Lung (tissue), 12 donors: ENCODE measurements around the gene LRP1B. TPM values are rescaled to one million over a fixed set of nuclear protein-coding genes. Genes with fewer than 3 reads are reported as not detected.

ENCODE experiments used
- ATAC-seq: fragments of 200-7000 bp; cut with Tn5 transposase; one replicate; pipeline ENCODE4 v1.9.1; 2020; ENCODE audit warnings: moderate number of reproducible peaks; ENCODE audit not compliant: insufficient read depth, low FRiP score
- DNase-seq, 3 donors: peaks; one replicate each; pipeline ENCODE4 v3.0.0-alpha.2; 2013 to 2017
- H3K27ac ChIP-seq, 2 donors: one replicate each; pipeline ENCODE4 v1.5.1; 2013; ENCODE audit warnings: mild to moderate bottlenecking in 2 of 2, moderate library complexity in 2 of 2, control low read depth in 1 of 2, inconsistent platforms in 1 of 2, low read depth in 1 of 2, low read length in 1 of 2
- H3K27me3 ChIP-seq, 3 donors: one replicate each; pipeline ENCODE4 v1.5.1; 2013; ENCODE audit warnings: low read length in 2 of 3; ENCODE audit not compliant: control insufficient read depth in 3 of 3, insufficient read depth in 3 of 3
- H3K36me3 ChIP-seq, 4 donors: one replicate each; pipeline ENCODE4 v1.5.1; 2013; ENCODE audit warnings: low read length in 4 of 4, mild to moderate bottlenecking in 1 of 4, moderate library complexity in 1 of 4; ENCODE audit not compliant: control insufficient read depth in 4 of 4, insufficient read depth in 4 of 4
- H3K4me1 ChIP-seq, 5 donors: one replicate each; pipeline ENCODE4 v1.5.1; 2013; ENCODE audit warnings: low read length in 5 of 5, mild to moderate bottlenecking in 2 of 5, moderate library complexity in 1 of 5; ENCODE audit not compliant: control insufficient read depth in 5 of 5, insufficient read depth in 5 of 5
- H3K4me3 ChIP-seq: one replicate; pipeline ENCODE4 v1.5.1; 2013; ENCODE audit warnings: mild to moderate bottlenecking, control low read depth, moderate library complexity
- H3K9ac ChIP-seq, 2 donors: one replicate each; pipeline ENCODE4 v1.5.1; 2013; ENCODE audit warnings: low read length in 2 of 2, control low read depth in 1 of 2; ENCODE audit not compliant: insufficient read depth in 1 of 2
- H3K9me3 ChIP-seq, 4 donors: one replicate each; pipeline ENCODE4 v1.5.1; 2013; ENCODE audit warnings: low read length in 3 of 4, mild to moderate bottlenecking in 1 of 4, moderate library complexity in 1 of 4; ENCODE audit not compliant: control insufficient read depth in 4 of 4, insufficient read depth in 3 of 4
- CTCF ChIP-seq: IDR thresholded peaks from 2 replicates; pipeline ENCODE4 v1.5.1; 2012; ENCODE audit warnings: mild to moderate bottlenecking; ENCODE audit errors: control extremely low read depth, extremely low read depth
- WGBS, 2 donors: extraction: QIAGEN DNeasy Blood & Tissue Kit; methylation state at CpG; one replicate each; pipeline ENCODE4 v1.1.7; 2013; 5-methylcytosine and 5-hydroxymethylcytosine counted together
- polyA plus RNA-seq, 2 donors: library from polyadenylated mRNA; stranded (reverse); fragments of 200-250 nt; gene quantifications; one replicate each; pipeline ENCODE4 v1.2.1, GENCODE V29; 2013
- total RNA-seq, 2 donors: library from RNA; depleted of rRNA in 1 of 2; stranded (reverse); fragments of >200 nt in 1 of 2; gene quantifications; one replicate each; pipeline ENCODE4 v1.2.1, GENCODE V29; 2014 to 2021
- donor health status: control.
- donor health status: control.
- donor health status: Bipolar disorder and iron deficiency.
- donor health status: healthy.
- donor health status: DM: yes; HTN: yes; CAD: no.

Gene LRP1B
- total and polyA plus RNA-seq, 4 donors, result 0.01 to 6.5 (median 0.16) TPM

GRCh38 chr2:140401056-140401455, 1729.8 kb downstream of the LRP1B start:
- no peak for TF ChIP-seq CTCF
- Histone ChIP-seq H3K27me3 (no peaks in the 10 kb centered on the region), H3K4me1 (no peaks in the 10 kb centered on the region), H3K4me3 (no peak overlapping the region), H3K36me3 (no peaks in the 10 kb centered on the region), H3K9ac (no peak overlapping the region), H3K27ac (no peak overlapping the region), H3K9me3 (peaks cover 0 to 3% (median 3%) of the 10 kb centered on the region in 4 donors)
- 83 to 89% methylated on average over 2 of the region's 2 CpGs for WGBS, 2 donors
- DNase-seq (no peak), ATAC-seq (no peak)

- TF ChIP-seq CTCF, result no peak
- no peaks in the 10 kb centered on the region for H3K4me1 ChIP-seq
- DNase-seq (no peak), ATAC-seq (no peak)
- H3K36me3 ChIP-seq, result no peaks in the 10 kb centered on the region
- WGBS, 2 donors, result 60 to 79% methylated on average over 2 of the region's 2 CpGs
- no peak overlapping the region for H3K9ac ChIP-seq
- no peak overlapping the region for H3K4me3 ChIP-seq
- no peaks in the 10 kb centered on the region for H3K27me3 ChIP-seq
- no peaks in the 10 kb centered on the region for H3K9me3 ChIP-seq
- H3K27ac ChIP-seq, result no peak overlapping the region
These were observed 1738.0 kb downstream of the LRP1B start for GRCh38 chr2:140392824-140393223.

GRCh38 chr2:140384946-140385345, 1745.9 kb downstream of the LRP1B start:
- DNase-seq (no peak), ATAC-seq (no peak)
- no peaks in the 10 kb centered on the region for H3K9me3 ChIP-seq
- no peak overlapping the region for H3K4me3 ChIP-seq
- H3K27ac ChIP-seq, result no peak overlapping the region
- no peak for TF ChIP-seq CTCF
- H3K27me3 ChIP-seq, result no peaks in the 10 kb centered on the region
- H3K36me3 ChIP-seq, result no peaks in the 10 kb centered on the region
- H3K9ac ChIP-seq, result no peak overlapping the region
- WGBS, 2 donors, result 93% methylated on average over 6 of the region's 6 CpGs
- no peaks in the 10 kb centered on the region for H3K4me1 ChIP-seq

DNA sequence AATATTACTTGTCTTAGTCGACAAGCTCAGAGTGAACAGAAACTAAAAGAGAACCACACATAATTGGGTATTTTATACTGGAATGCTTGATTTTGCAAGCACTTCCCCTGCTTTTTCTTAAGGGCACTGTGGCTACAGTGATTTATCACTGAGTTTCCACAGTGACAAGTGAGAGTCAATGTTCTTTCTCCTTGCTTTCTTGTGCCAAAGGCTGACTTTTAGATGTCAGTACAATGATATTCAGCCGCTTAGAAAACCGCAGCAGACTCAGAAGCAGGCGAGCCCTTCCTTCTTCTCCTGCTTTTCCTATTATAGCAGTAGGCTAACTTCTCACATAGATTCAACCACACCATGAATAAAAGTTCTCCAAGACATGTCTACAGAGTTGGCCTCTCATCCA, 1747.0 kb downstream of the LRP1B start:
- Histone ChIP-seq H3K36me3 (no peaks in the 10 kb centered on the region), H3K9ac (no peak overlapping the region), H3K4me3 (no peak overlapping the region), H3K4me1 (no peaks in the 10 kb centered on the region), H3K27ac (no peak overlapping the region), H3K9me3 (no peaks in the 10 kb centered on the region), H3K27me3 (no peaks in the 10 kb centered on the region)
- no peak for TF ChIP-seq CTCF
- ATAC-seq (no peak), DNase-seq (no peak)
- 76 to 82% methylated on average over 4 of the region's 4 CpGs for WGBS, 2 donors
